Measurements from ENCODE around the gene HNRNPA2B1. TPM values are rescaled to one million over a fixed set of nuclear protein-coding genes. Genes with fewer than 3 reads are reported as not detected.

Gene HNRNPA2B1
- polyA plus RNA-seq, 4 donors = 495 to 1,007 (median 736) TPM

GRCh38 chr7:26201247-26202018 lies 887 bp upstream of the HNRNPA2B1 start, which contains the start of gene CBX3:
Gene CBX3, plus strand, starts transcription at chr7:26201745. Its CDS starts 1,254 bp downstream, at chr7:26202999.
- Histone ChIP-seq H3K4me1 (ENCODE audit: control insufficient read depth in 3 of 3, insufficient read depth in 2 of 3, low read depth in 1 of 3, low read length in 2 of 3) (peaks cover 0 to 13% (median 3%) of the 10 kb centered on the region in 3 donors), H3K4me3 (ENCODE audit: low read depth in 1 of 3, low read length in 3 of 3) (peak within 1 kb of the TSS; percentile 91 to 99 (median 96)), H3K9me3 (ENCODE audit: control insufficient read depth in 2 of 2, insufficient read depth in 1 of 2, low read depth in 1 of 2, low read length in 1 of 2) (no peaks in the 10 kb centered on the region), H3K36me3 (ENCODE audit: control insufficient read depth in 3 of 3, insufficient read depth in 2 of 3, low read depth in 1 of 3, low read length in 3 of 3) (peaks cover 3 to 7% (median 5%) of the 10 kb centered on the region in 3 donors), H3K27me3 (ENCODE audit: control insufficient read depth in 3 of 3, insufficient read depth in 3 of 3, low read length in 3 of 3) (no peaks in the 10 kb centered on the region), H3K27ac (ENCODE audit: low read depth in 1 of 3, low read length in 2 of 3) (peak within 1 kb of the TSS; percentile 99)
- no peak for FAIRE-seq
- DNase-seq = peak; percentile 84 to 95
- WGBS, 3 donors = 4 to 11% (median 5%) methylated on average over 40 to 86 of the region's 86 CpGs

GRCh38 chr7:26200038-26200443 lies 505 bp downstream of the HNRNPA2B1 start:
- peaks cover 2 to 18% (median 3%) of the 10 kb centered on the region in 3 donors for H3K4me1 ChIP-seq (ENCODE audit: control insufficient read depth in 3 of 3, insufficient read depth in 2 of 3, low read depth in 1 of 3, low read length in 2 of 3)
- no peaks in the 10 kb centered on the region for H3K9me3 ChIP-seq (ENCODE audit: control insufficient read depth in 2 of 2, insufficient read depth in 1 of 2, low read depth in 1 of 2, low read length in 1 of 2)
- WGBS, 3 donors = 0% methylated on average over 29 of the region's 29 CpGs
- H3K27me3 ChIP-seq (ENCODE audit: control insufficient read depth in 3 of 3, insufficient read depth in 3 of 3, low read length in 3 of 3) = no peaks in the 10 kb centered on the region
- DNase-seq = peak; percentile 67 to 90
- FAIRE-seq = no peak
- peaks cover 3 to 11% (median 3%) of the 10 kb centered on the region in 3 donors for H3K36me3 ChIP-seq (ENCODE audit: control insufficient read depth in 3 of 3, insufficient read depth in 2 of 3, low read depth in 1 of 3, low read length in 3 of 3)
- peak overlapping the region; percentile 86 to 96 (median 91) for H3K4me3 ChIP-seq (ENCODE audit: low read depth in 1 of 3, low read length in 3 of 3)
- H3K27ac ChIP-seq (ENCODE audit: low read depth in 1 of 3, low read length in 2 of 3) = peak overlapping the region; percentile 99

- Histone ChIP-seq H3K9me3 (ENCODE audit: control insufficient read depth in 2 of 2, insufficient read depth in 1 of 2, low read depth in 1 of 2, low read length in 1 of 2) (no peaks in the 10 kb centered on the region), H3K27ac (ENCODE audit: low read depth in 1 of 3, low read length in 2 of 3) (peak overlapping the region; percentile 99), H3K36me3 (ENCODE audit: control insufficient read depth in 3 of 3, insufficient read depth in 2 of 3, low read depth in 1 of 3, low read length in 3 of 3) (peaks cover 3 to 13% (median 7%) of the 10 kb centered on the region in 3 donors), H3K4me1 (ENCODE audit: control insufficient read depth in 3 of 3, insufficient read depth in 2 of 3, low read depth in 1 of 3, low read length in 2 of 3) (peaks cover 2 to 19% (median 3%) of the 10 kb centered on the region in 3 donors), H3K27me3 (ENCODE audit: control insufficient read depth in 3 of 3, insufficient read depth in 3 of 3, low read length in 3 of 3) (no peaks in the 10 kb centered on the region), H3K4me3 (ENCODE audit: low read depth in 1 of 3, low read length in 3 of 3) (peak overlapping the region; percentile 86 to 96 (median 91))
- WGBS, 3 donors = 0% methylated on average over 36 of the region's 36 CpGs
- FAIRE-seq (no peak), DNase-seq (peak; percentile 58 to 69)
These were observed 1.1 kb downstream of the HNRNPA2B1 start for GRCh38 chr7:26199301-26200037.

GRCh38 chr7:26198781-26199169 lies 1.8 kb downstream of the HNRNPA2B1 start:
- no peak for FAIRE-seq
- 1% methylated on average over 7 of the region's 7 CpGs for WGBS, 3 donors
- H3K4me1 ChIP-seq (ENCODE audit: control insufficient read depth in 3 of 3, insufficient read depth in 2 of 3, low read depth in 1 of 3, low read length in 2 of 3) = peaks cover 2 to 18% (median 3%) of the 10 kb centered on the region in 3 donors
- peaks cover 5 to 14% (median 14%) of the 10 kb centered on the region in 3 donors for H3K36me3 ChIP-seq (ENCODE audit: control insufficient read depth in 3 of 3, insufficient read depth in 2 of 3, low read depth in 1 of 3, low read length in 3 of 3)
- H3K27me3 ChIP-seq (ENCODE audit: control insufficient read depth in 3 of 3, insufficient read depth in 3 of 3, low read length in 3 of 3) = no peaks in the 10 kb centered on the region
- no peaks in the 10 kb centered on the region for H3K9me3 ChIP-seq (ENCODE audit: control insufficient read depth in 2 of 2, insufficient read depth in 1 of 2, low read depth in 1 of 2, low read length in 1 of 2)
- DNase-seq = no peak
- H3K27ac ChIP-seq (ENCODE audit: low read depth in 1 of 3, low read length in 2 of 3) = peak overlapping the region in 1 of 3 donors; percentile 99
- H3K4me3 ChIP-seq (ENCODE audit: low read depth in 1 of 3, low read length in 3 of 3) = peak overlapping the region; percentile 68 to 91 (median 86)

- no peaks in the 10 kb centered on the region for H3K27me3 ChIP-seq (ENCODE audit: control insufficient read depth in 3 of 3, insufficient read depth in 3 of 3, low read length in 3 of 3)
These were observed 2.3 kb downstream of the HNRNPA2B1 start for GRCh38 chr7:26198133-26198780.

GRCh38 chr7:26197153-26198115 lies 3.1 kb downstream of the HNRNPA2B1 start:
- DNase-seq (no peak), FAIRE-seq (no peak)
- H3K27me3 ChIP-seq (ENCODE audit: control insufficient read depth in 3 of 3, insufficient read depth in 3 of 3, low read length in 3 of 3) = no peaks in the 10 kb centered on the region
- 1 to 5% (median 3%) methylated on average over 5 of the region's 5 CpGs for WGBS, 3 donors
- no peaks in the 10 kb centered on the region for H3K9me3 ChIP-seq (ENCODE audit: control insufficient read depth in 2 of 2, insufficient read depth in 1 of 2, low read depth in 1 of 2, low read length in 1 of 2)
- H3K36me3 ChIP-seq (ENCODE audit: control insufficient read depth in 3 of 3, insufficient read depth in 2 of 3, low read depth in 1 of 3, low read length in 3 of 3) = peaks cover 15 to 20% (median 17%) of the 10 kb centered on the region in 3 donors
- H3K4me1 ChIP-seq (ENCODE audit: control insufficient read depth in 3 of 3, insufficient read depth in 2 of 3, low read depth in 1 of 3, low read length in 2 of 3) = peaks cover 2 to 19% (median 6%) of the 10 kb centered on the region in 3 donors
- peak overlapping the region in 2 of 3 donors; percentile 24 to 32 for H3K4me3 ChIP-seq (ENCODE audit: low read depth in 1 of 3, low read length in 3 of 3)
- peak overlapping the region in 1 of 3 donors; percentile 99 for H3K27ac ChIP-seq (ENCODE audit: low read depth in 1 of 3, low read length in 2 of 3)

More at GRCh38 chr7:26198133-26198780, 2.3 kb downstream of the HNRNPA2B1 start:
- Histone ChIP-seq H3K4me1 (ENCODE audit: control insufficient read depth in 3 of 3, insufficient read depth in 2 of 3, low read depth in 1 of 3, low read length in 2 of 3) (peaks cover 2 to 16% (median 6%) of the 10 kb centered on the region in 3 donors), H3K9me3 (ENCODE audit: control insufficient read depth in 2 of 2, insufficient read depth in 1 of 2, low read depth in 1 of 2, low read length in 1 of 2) (no peaks in the 10 kb centered on the region), H3K36me3 (ENCODE audit: control insufficient read depth in 3 of 3, insufficient read depth in 2 of 3, low read depth in 1 of 3, low read length in 3 of 3) (peaks cover 9 to 17% (median 14%) of the 10 kb centered on the region in 3 donors), H3K27ac (ENCODE audit: low read depth in 1 of 3, low read length in 2 of 3) (peak overlapping the region in 1 of 3 donors; percentile 99), H3K4me3 (ENCODE audit: low read depth in 1 of 3, low read length in 3 of 3) (peak overlapping the region; percentile 68 to 91 (median 86))
- WGBS, 3 donors = 0% methylated on average over 6 of the region's 6 CpGs
- FAIRE-seq (peak; percentile 30), DNase-seq (peak; percentile 52 to 64)

- DNase-seq = no peak
- H3K27ac ChIP-seq (ENCODE audit: low read depth in 1 of 3, low read length in 2 of 3) = no peak overlapping the region
- no peak for FAIRE-seq
- H3K36me3 ChIP-seq (ENCODE audit: control insufficient read depth in 3 of 3, insufficient read depth in 2 of 3, low read depth in 1 of 3, low read length in 3 of 3) = peaks cover 15 to 24% (median 19%) of the 10 kb centered on the region in 3 donors
- no peaks in the 10 kb centered on the region for H3K9me3 ChIP-seq (ENCODE audit: control insufficient read depth in 2 of 2, insufficient read depth in 1 of 2, low read depth in 1 of 2, low read length in 1 of 2)
- WGBS, 3 donors = 14 to 32% (median 15%) methylated on average over 10 of the region's 10 CpGs
- H3K27me3 ChIP-seq (ENCODE audit: control insufficient read depth in 3 of 3, insufficient read depth in 3 of 3, low read length in 3 of 3) = no peaks in the 10 kb centered on the region
- peak overlapping the region in 1 of 3 donors; percentile 14 for H3K4me3 ChIP-seq (ENCODE audit: low read depth in 1 of 3, low read length in 3 of 3)
- peaks cover 2 to 19% (median 6%) of the 10 kb centered on the region in 3 donors for H3K4me1 ChIP-seq (ENCODE audit: control insufficient read depth in 3 of 3, insufficient read depth in 2 of 3, low read depth in 1 of 3, low read length in 2 of 3)
These were observed 4.5 kb downstream of the HNRNPA2B1 start for GRCh38 chr7:26195867-26196657.
